Omental fat pad (tissue), 4 donors: ENCODE measurements around the gene CDK5RAP3. TPM values are rescaled to one million over a fixed set of nuclear protein-coding genes. Genes with fewer than 3 reads are reported as not detected.
"Not testable (repeated sequence)": the region's sequence is repeated elsewhere in the genome, so short reads cannot be mapped to it uniquely, and the experiment has no call there.

Experiments used
- ATAC-seq: fragments of 150-250 bp; one replicate; pipeline ENCODE4 v1.9.1; 2016; ENCODE audit warnings: mild to moderate bottlenecking, moderate library complexity; ENCODE audit not compliant: low FRiP score
- DNase-seq: peaks from one replicate; pipeline ENCODE4 v3.0.0-alpha.2; 2019; ENCODE audit warnings: low spot score
- CTCF ChIP-seq, 3 donors: fragments of 450-650 bp; IDR thresholded peaks; one replicate each; pipeline ENCODE4 v1.5.1; 2016 to 2017; ENCODE audit warnings: antibody characterized with exemption in 3 of 3, mild to moderate bottlenecking in 3 of 3, moderate library complexity in 2 of 3
- total RNA-seq, 4 donors: library from RNA; depleted of rRNA; stranded (reverse); fragments of >200 nt; gene quantifications; one replicate each; pipeline ENCODE4 v1.1.0, GENCODE V29; 2016

Gene CDK5RAP3
- total RNA-seq, 4 donors from 2014 or later: 72.4 to 156 (median 100) TPM

- no peak for ATAC-seq
- DNase-seq: no peak
Measured at GRCh38 chr17:47982645-47983390, 11.9 kb downstream of the CDK5RAP3 start.

GRCh38 chr17:47983492-47984223, 12.7 kb downstream of the CDK5RAP3 start:
- peak; percentile 66 for ATAC-seq
- TF ChIP-seq CTCF (IDR thresholded peaks at IDR 0.05): no peak
- no peak for DNase-seq

More at GRCh38 chr17:47982645-47983390, 11.9 kb downstream of the CDK5RAP3 start:
- TF ChIP-seq CTCF (IDR thresholded peaks at IDR 0.05): no peak

GRCh38 chr17:47986520-47986919, 15.6 kb downstream of the CDK5RAP3 start:
- no peak for TF ChIP-seq CTCF (IDR thresholded peaks at IDR 0.05)
- ATAC-seq: no peak
- no peak for DNase-seq

GRCh38 chr17:47987240-47987835, 16.4 kb downstream of the CDK5RAP3 start:
- ATAC-seq (no peak), DNase-seq (no peak)
- TF ChIP-seq CTCF (IDR thresholded peaks at IDR 0.05): no peak

- ATAC-seq, DNase-seq: not testable (repeated sequence)
Measured at GRCh38 chr17:47988445-47988844, 17.5 kb downstream of the CDK5RAP3 start.

GRCh38 chr17:47989159-47989558, 18.2 kb downstream of the CDK5RAP3 start:
- DNase-seq (no peak), ATAC-seq (no peak)
- TF ChIP-seq CTCF (IDR thresholded peaks at IDR 0.05): no peak

- no peak for DNase-seq
- no peak for TF ChIP-seq CTCF (IDR thresholded peaks at IDR 0.05)
- no peak for ATAC-seq
Measured at GRCh38 chr17:47989700-47990099, 18.8 kb downstream of the CDK5RAP3 start.
